Measurements from ENCODE around the gene TACC2.
"Not testable (repeated sequence)": the region's sequence is repeated elsewhere in the genome, so short reads cannot be mapped to it uniquely, and the experiment has no call there.

TACC2 gene

GRCh38 chr10:121978511-121978910 is 10.5 kb upstream of the TACC2 start:
- no peak for DNase-seq (ENCODE audit: low read depth in 2 of 2)

- DNase-seq (ENCODE audit: low read depth in 2 of 2): no peak
These were observed 7.6 kb upstream of the TACC2 start for GRCh38 chr10:121981346-121981745.

GRCh38 chr10:121983852-121984251 is 5.1 kb upstream of the TACC2 start:
- DNase-seq (ENCODE audit: low read depth in 2 of 2): no peak

- DNase-seq (ENCODE audit: low read depth in 2 of 2): no peak
These were observed 4.5 kb upstream of the TACC2 start for GRCh38 chr10:121984463-121984862.

GRCh38 chr10:121990015-121990677 is 1.2 kb downstream of the TACC2 start:
- DNase-seq (ENCODE audit: low read depth in 2 of 2): no peak

DNA sequence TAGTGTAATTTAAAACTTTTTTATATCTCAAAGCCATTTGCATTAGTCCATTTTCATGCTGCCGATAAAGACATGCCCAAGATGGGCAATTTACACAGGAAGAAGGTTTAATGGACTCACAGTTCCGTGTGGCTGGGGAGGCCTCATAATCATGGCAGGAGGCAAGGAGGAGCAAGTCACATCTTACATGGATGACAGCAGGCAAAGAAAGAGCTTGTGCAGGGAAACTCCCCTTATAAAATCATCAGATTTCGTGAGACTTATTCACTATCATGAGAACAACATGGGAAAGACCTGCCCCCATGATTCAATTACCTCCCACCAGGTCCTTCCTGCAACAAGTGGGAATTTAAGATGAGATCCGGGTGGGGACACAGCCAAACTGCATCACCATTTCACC is 2.8 kb downstream of the TACC2 start:
- DNase-seq (ENCODE audit: low read depth in 2 of 2): not testable (repeated sequence)

GRCh38 chr10:121994429-121994941 is 5.5 kb downstream of the TACC2 start:
- DNase-seq (ENCODE audit: low read depth in 2 of 2): no peak

DNA sequence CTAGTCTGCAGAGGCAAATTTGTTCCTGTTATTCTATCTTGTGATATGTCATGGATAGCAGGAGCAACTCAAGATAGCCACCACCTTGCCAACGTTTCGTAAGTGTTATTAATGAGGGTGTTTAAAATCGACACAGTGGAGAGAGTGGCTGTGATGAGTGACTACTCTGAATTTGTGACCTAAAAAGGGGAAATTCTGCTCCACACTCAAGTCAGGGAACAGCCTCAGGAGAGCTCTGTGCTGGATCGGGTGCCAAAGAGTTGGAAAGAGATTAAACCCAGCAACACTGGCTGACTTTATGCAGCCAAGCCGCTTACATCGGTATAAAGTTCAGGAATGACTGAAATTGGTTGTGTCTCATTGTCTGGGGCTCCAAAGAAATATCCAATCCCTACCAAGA is 9.5 kb downstream of the TACC2 start:
- no peak for DNase-seq (ENCODE audit: low read depth in 2 of 2)

DNA sequence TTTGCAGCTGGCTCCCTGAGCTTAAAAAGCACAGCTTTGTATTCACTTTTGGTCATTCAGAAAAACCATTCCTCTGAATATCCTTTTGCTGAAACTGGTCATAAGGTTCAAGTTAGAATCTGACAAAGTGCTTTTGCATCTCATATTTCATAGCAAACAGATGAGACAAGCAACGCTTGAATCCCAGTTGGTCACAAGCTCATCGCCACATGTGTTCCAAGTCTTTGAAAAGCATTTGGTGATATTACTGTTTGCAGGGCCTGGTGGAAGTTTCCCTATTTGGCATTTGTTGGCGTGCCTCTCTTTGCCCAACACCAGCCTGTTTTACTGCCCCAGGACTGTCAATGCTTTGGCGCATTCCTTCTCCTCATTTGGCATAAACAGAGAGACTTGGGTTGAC is 10.3 kb downstream of the TACC2 start:
- DNase-seq (ENCODE audit: low read depth in 2 of 2): no peak

DNA sequence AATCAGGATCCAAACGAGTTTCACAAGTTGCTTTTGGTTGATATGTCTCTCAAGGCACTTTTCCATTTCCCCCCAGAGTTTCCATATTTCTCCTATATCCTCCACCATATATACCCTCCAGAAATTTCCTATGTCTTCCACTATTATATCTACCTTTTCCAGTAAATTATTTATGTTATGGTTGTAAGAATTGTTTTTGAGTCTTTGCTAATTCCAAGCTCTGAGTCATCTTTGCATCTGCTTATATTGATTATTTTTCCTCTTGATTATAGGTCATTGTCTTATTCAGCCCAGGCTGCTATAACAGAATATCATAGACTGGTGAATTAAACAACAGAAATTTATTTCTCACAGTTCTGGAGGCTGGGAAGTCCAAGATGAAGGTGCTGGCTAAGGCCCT is 12.7 kb downstream of the TACC2 start:
- no peak for DNase-seq (ENCODE audit: low read depth in 2 of 2)

- DNase-seq (ENCODE audit: low read depth in 2 of 2): no peak
These were observed 18.5 kb downstream of the TACC2 start for GRCh38 chr10:122007415-122007814.

DNA sequence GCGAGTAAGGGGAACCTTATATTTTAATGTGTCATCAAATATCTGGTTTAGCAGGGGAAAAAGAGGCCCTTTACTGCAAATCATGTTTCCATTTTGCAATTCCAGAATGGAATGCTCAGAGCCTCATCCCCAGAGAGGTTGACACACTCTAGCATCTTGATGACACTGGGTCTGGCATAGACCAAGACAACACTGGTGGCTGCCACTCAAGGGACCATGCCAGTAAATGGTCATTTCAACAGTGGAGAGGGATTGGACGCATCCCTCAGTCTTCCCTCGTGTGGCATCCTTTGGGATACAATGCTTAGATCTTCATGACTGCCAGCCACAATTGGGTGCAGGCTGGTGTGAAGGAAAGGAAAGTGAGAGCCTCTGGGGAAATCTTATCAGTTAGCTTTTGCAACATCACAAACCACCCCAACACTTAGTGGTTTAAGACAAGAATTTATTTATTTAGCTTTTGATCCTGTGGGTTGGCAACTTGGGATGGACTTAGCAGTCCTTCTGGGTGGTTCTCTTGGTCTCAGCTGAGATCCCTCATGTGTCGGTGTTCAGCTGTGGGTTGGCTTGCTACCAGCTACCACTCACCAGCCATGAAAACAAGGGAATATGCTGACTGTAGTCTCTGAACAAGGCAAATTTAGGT is 21.6 kb downstream of the TACC2 start:
- DNase-seq (ENCODE audit: low read depth in 2 of 2): no peak

GRCh38 chr10:122012731-122013130 is 23.8 kb downstream of the TACC2 start:
- DNase-seq (ENCODE audit: low read depth in 2 of 2): no peak

DNA sequence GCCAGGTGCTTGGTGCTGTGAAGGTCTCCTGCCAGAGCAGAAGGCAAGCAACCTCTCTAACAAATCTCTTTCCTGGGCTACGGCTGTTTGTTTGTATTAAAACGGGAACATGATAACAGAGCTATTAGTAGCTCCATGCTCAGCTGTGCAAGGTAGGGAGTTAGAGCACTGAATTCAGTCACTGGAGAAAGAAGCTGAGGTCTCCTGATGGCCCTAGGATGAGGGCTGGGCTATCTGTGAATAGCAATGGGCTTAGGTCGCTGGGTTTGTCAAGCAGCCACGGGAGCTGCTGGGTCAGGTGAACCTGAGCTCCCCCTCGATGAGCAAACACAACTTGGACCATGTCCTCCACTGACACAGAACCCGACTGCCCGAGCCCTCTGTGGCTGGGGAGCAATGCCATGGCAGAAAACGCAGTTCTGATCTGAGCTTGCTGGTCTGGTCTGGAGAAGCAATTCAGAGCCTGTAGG is 24.4 kb downstream of the TACC2 start:
- no peak for DNase-seq (ENCODE audit: low read depth in 2 of 2)

GRCh38 chr10:122014652-122015248 is 25.8 kb downstream of the TACC2 start:
- DNase-seq (ENCODE audit: low read depth in 2 of 2): no peak

DNA sequence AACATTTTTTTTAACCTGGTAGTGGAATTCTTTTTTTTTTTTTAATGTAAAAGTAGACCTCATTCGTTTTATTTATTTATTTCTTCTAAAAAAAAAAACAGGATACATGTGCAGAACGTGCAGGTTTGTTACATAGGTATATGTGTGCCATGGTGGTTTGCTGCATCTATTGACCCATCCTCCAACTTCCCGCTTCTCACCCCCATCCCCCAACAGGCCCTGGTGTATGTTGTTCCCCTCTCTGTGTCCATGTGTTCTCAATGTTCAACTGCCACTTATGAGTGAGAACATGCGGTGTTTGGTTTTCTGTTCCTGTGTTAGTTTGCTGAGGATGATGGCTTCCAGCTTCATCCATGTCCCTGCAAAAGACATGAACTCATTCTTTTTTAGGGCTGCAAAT is 29.0 kb downstream of the TACC2 start:
- not testable (repeated sequence) for DNase-seq (ENCODE audit: low read depth in 2 of 2)

DNA sequence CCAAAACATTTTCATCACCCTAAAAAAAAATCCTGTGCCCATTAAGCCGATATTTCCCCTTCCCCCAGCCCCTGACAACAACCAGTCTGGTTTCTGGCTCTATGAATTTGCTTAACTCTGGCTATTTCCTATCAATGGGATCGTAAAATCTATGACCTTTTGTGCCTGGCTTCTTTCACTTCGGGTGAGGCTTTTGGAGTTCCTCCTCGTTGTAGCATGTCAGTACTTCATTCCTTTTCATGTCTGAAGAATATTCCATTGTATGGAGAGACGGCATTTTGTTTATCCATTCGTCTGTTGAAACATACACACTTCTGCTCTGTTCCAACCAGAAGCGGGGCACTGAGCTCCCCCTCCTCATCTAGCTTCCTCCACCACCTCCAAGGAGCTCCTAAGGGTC is 29.5 kb downstream of the TACC2 start:
- DNase-seq (ENCODE audit: low read depth in 2 of 2): no peak

GRCh38 chr10:122018951-122019413 is 30.0 kb downstream of the TACC2 start:
- DNase-seq (ENCODE audit: low read depth in 2 of 2): no peak

- DNase-seq (ENCODE audit: low read depth in 2 of 2): no peak
These were observed 30.5 kb downstream of the TACC2 start for GRCh38 chr10:122019414-122019975.

- DNase-seq (ENCODE audit: low read depth in 2 of 2): no peak
These were observed 31.3 kb downstream of the TACC2 start for GRCh38 chr10:122020226-122020625.

DNA sequence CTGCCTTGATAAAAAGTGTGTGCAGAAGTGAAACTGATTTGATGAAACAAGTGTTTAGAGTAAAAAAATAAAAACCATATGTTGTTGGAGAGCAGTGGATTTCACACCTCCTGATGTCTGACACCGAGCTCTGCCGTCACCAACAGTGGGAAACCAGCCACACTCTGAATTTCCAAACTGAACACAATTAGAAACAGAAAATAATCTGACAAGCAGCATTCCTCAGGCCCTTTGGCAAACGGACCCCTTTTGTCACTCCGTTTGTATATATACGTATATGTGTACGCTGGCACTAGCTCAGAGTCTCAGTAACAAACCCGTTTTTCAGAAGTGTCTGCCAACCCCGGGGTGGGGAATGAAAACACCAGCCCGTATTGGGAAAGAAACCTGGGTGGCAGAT is 32.4 kb downstream of the TACC2 start:
- DNase-seq (ENCODE audit: low read depth in 2 of 2): peak; percentile 29 to 41

DNA sequence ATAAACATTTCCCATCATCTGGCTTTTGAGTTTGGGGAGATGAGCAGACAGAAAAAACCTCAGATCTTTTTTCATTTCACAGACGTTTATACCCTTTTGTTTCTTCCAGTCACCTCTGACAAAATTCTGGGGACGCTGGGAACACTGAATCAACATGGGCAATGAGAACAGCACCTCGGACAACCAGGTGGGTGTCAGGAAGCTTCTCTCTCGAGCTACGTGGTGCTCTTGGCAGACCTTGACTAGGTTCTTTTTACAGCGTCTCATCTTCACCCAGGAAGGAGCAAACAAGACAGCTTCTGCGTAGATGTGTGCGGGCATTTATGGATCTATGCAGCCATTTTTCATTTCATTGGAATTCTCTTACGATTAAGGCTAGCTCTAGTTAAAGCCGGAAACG is 32.9 kb downstream of the TACC2 start:
- no peak for DNase-seq (ENCODE audit: low read depth in 2 of 2)

DNA sequence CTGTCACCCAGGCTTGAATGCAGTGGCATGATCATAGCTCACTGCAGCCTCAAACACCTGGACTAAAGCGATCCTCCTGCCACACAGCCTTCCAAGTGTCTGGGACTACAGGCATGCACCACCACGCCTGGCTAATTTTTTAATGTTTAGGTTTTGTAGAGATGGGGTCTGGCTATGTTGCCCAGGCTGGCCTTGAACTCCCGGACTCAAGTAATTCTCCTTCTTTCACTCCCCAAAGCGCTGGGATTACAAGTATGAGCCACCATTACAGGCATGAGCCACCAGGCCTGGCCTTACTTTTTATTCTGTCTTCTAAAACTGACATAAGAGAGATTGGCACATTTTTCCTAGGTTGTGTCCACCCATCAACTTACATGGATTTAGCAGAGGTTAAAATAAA is 33.3 kb downstream of the TACC2 start:
- no peak for DNase-seq (ENCODE audit: low read depth in 2 of 2)
